Smooth muscle cell of the brain vasculature (primary cell): ENCODE data around the gene GSG1L.
"Not testable (repeated sequence)": the region's sequence is repeated elsewhere in the genome, so short reads cannot be mapped to it uniquely, and the experiment has no call there.

Source experiments
- DNase-seq: peaks from one replicate; pipeline ENCODE4 v3.0.0-alpha.2; 2012; ENCODE audit warnings: low read depth, low spot score

GSG1L gene

DNA sequence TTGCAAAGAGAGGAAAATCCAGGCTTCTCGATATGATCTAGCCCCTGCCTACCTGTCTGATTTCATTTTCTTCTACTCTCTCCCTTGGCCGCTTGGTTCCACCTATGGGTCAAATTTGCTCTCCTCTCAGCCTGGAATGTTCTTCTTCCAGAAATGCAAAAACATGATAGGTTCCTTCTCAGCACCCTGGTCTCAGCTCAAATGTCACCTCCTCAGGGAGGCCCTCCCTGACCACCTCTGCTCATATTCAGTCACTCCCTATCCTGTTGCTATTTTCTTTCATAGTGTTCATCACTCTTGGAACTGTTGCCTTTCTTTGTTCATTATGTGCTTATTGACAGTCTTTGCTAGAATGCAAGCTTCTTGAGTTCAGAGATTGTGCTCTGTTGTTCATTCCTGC lies 305.0 kb downstream of the GSG1L start:
- DNase-seq: no peak

DNA sequence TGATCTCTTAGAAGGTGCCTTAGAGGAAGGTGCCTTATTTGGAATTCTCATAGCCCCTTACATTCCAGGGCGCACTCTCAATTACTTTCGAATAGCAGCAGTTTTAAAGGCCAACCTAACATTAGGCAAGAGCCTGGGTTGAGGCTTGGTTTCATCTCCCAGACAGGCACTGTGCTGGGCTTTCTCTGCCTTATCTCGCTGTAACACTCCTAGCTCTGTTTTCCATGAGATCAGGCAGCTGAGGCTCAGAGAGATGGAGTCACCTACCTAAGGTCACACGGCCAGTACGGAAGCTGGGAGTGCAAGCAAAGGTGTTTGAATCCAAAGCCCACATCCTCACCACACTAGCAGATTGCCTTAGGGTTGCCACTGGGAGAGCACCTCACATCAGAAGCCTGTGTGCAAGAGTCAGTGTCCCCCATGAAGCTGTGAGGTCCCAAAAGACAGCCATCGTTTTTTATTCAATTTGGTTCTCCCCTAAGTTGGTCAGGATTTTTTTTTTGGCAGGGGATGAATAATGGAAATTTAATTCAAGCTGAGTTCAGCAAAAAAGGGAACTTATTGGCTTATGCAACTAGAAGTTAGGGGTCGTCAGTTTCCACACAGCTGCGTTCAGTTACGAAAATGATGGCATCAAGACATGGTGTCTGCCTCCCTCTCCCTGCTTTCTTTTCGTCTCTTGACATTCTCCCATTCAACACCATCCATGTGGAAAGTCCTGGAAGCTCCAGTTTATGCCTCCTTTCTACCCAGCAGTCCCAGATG lies 307.1 kb downstream of the GSG1L start:
- no peak for DNase-seq

DNA sequence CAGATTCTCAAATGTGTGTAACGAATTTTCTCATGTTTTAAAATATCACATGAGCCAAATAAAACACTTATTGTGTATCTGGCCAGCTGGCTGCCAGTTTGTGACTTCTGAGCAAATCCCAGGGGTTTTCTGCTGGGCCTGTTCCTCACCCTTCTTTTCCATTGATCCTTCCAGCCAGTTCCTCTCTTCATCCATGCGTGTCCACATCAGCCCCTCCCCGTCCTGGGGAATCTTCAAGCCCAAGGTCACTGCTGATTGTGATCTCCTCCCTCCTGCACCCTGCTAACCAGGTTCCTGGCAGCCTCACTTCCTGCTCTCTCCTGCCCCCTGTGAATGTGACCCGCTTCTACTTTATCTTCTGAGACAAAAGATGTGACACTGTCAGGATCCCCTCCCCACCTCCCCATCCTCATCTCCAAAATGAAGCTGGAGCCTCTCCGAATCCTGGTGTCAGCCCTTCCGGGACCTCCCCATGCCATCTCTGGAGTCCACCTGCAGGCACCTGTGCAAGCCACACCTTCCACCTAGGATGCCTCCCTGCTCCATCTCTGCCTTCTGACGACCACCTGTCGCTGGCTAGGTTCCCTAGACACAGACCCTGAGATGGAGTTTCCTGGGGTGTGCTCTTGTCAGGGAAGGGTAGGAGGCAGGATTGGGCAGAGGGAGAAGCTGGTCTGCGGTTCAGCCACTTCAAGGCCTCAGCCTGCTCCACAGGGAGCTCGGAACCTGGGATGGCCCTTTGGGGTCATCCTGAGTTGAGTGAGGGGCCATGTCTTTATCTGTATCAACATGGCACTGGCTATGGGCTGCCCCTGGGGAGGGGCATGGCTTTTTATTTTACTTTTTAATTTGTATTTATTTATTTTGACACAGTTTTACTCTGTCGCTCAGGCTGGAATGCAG lies 308.5 kb downstream of the GSG1L start:
- no peak for DNase-seq

- no peak for DNase-seq
These were observed 310.0 kb downstream of the GSG1L start for GRCh38 chr16:27753563-27753962.

DNA sequence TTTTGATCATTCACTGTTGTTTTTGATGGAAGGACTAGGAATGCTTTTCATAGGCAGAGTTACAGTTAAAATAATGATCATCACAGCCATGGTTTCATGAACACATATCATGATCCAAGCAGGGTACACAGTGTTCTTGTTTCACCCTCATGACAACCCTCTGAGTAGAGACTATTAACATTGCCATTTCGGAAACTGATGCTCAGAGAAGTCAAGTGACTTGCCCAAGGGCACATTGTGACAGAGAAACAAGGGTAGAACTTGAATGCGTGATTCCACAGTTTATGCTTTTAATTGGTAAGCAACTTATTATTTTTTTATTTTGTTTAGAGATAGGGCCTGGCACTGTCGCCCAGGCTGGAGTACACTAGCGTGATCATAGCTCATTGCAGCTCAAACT lies 311.3 kb downstream of the GSG1L start:
- DNase-seq: no peak

- no peak for DNase-seq
These were observed 311.8 kb downstream of the GSG1L start for GRCh38 chr16:27751676-27752075.

GRCh38 chr16:27751233-27751632 lies 312.3 kb downstream of the GSG1L start:
- no peak for DNase-seq

DNA sequence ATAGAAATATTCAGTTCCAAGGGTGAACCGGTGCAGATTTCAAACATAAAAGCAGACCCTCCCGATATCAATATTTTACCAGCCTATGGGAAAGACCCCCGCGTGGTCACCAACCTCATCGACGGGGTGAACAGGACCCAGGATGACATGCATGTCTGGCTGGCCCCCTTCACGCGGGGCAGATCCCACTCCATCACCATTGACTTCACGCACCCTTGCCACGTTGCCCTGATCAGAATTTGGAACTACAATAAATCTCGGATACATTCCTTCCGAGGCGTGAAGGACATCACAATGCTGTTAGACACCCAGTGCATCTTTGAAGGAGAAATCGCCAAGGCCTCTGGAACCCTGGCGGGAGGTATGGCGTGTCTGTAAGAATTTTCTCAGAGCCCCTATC lies 313.6 kb downstream of the GSG1L start:
- DNase-seq: no peak

- no peak for DNase-seq
These were observed 314.0 kb downstream of the GSG1L start for GRCh38 chr16:27749547-27749875.

DNA sequence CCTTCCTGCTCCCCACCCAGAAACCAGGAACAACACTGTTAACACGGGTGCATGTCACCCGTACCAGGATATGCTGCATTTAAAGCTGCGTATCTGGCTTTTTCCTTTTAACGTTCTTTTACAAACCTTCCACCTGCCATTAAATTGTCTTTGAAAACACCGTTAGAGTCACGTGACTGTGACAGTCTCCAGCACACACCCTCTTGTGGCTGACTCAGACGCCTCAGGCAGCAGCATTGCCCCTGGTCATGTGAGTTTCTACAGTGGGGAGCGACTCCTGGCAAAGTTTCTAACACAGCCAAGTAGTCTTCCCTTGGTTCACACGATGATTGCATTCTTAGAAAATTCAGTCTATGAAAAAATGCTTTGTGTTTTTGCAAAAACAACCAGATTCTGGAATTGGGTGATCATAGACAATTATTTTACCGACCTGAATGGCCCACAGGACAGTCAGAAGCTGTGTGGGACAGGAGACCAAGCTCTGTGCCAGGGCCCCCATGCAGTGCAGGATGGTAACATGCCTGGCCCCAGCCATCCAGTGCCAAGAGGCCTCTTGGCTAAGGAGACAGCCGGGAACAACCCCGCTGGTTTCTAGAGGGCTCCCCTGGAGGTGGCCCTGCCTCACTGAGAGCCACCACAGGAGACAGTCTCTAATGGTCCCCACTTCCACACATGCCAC lies 314.5 kb downstream of the GSG1L start:
- peak; percentile 32 for DNase-seq

DNA sequence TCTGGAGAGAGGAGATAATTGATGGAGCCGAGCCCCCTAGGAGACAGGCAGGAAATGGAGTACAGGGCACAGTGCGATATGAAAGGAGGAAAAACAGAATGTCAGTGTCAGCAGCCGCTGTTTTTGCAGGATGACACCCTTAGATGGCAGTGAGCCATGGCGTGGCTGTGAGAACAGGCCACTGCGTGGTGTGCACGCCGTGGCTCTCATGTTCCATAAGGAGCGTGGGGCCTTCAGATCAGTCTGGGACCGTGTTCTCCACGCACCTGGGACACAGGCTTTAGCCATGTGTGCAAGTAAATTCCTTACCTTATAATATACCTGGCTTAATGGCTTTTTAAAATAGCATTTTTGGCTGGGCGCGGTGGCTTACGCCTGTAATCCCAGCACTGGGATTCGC lies 315.6 kb downstream of the GSG1L start:
- DNase-seq: no peak

DNA sequence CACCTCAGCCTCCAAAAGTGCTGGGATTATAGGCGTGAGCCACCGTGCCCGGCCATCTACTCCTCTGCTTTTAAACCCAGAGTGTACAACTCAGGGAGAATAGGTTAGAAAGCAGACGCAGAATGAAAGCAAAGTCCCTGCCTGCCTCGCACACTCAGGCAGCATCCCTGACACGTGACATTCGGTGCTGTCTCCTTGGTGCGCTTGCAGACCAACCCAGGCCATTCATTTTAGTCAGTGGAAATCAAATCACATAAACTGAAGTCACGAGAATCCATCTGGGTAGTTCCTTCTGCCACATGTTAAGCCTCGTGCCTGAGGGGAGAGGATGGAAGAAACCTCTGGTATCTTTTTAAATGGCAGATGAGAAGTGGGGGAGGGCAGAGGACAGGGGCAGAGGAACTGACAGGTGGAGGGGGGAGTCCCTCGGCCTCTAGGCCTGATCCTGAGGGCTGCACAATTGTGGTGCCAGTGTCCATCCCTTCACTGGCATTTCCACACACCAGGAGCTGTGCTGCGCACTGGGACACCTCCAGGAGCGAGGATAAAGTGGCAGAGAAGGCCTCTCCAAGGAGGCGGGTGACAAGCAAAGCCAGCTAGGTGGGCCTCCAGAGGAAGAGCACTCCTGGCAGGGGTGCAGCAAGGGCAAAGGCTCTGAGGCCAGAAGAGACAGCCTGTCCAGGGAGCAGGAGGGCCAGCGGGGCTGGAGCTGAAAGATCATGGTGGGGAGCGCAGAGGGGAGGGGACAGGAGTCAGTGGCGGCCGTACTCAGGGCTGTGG lies 317.2 kb downstream of the GSG1L start:
- no peak for DNase-seq

- no peak for DNase-seq
These were observed 318.2 kb downstream of the GSG1L start for GRCh38 chr16:27745348-27745747.

DNA sequence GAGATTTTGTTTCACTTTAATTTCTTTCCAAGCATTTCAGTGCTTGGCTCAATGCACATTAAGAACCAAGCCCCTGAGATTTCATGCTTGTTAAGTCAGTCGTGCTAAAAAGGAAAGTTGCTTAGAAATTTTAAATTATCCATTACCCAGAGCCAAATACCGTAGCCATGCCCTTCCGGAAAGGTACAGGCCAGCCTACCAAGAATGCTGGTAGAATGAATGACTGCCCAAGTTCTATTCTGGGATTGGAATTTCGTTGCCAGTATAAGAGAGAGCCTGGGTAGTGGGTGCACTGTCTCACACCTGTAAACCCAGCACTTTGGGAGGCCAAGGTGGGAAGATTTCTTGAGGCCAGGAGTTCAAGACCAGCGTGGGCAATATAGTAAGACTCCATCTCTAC lies 319.6 kb downstream of the GSG1L start:
- no peak for DNase-seq

- DNase-seq: not testable (repeated sequence)
These were observed 320.5 kb downstream of the GSG1L start for GRCh38 chr16:27743001-27743400.

DNA sequence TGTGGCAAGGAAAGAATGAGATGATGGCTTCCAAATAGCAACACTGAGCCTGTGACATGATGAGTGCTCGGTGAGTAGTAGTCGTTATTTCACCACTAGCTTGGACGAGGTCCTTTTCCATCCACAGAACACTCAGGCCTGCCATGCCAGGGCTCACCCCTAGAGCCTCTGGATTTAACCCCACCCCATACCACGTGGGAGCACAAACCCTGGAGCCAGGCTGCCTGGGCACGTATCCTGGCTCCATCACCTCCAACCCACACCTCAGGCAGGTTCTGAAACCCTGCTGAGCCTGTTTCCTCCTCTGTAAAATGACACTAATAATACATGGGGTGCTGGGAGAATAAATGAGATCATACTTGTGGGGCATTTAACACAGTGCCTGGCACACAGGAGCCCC lies 321.2 kb downstream of the GSG1L start:
- DNase-seq: no peak

DNA sequence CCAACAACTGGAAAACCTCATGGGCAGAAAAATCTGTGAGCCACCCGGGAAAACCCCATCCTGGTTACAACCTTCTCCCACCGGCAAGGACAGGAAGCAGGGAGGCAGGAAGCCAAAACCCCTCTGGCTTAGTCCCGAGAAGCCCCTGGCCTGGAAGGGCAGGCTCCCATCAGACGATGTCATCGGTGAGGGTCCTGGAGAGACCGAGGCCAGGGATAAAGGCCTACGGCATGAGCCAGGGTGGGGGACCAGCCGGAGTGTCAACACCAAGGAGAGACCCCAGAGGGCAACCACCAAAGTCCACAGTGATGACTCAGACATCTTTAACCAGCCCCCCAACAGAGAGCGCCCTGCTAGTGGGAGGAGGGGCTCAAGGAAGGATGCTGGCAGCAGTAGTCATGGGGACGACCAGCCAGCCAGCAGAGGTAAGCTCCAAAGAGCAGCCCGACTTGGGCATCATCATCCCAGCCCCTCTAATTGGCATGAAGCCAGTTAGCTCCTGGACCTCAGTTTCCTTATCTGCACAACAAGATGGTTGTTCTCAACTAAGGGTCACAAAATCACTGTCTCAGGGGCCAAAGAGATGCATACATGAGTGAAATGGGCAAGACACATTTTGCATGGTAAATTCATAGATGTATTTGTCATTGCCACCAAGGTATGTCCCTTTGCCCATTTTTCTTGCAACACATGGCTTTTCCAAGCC lies 322.9 kb downstream of the GSG1L start:
- DNase-seq: no peak

DNA sequence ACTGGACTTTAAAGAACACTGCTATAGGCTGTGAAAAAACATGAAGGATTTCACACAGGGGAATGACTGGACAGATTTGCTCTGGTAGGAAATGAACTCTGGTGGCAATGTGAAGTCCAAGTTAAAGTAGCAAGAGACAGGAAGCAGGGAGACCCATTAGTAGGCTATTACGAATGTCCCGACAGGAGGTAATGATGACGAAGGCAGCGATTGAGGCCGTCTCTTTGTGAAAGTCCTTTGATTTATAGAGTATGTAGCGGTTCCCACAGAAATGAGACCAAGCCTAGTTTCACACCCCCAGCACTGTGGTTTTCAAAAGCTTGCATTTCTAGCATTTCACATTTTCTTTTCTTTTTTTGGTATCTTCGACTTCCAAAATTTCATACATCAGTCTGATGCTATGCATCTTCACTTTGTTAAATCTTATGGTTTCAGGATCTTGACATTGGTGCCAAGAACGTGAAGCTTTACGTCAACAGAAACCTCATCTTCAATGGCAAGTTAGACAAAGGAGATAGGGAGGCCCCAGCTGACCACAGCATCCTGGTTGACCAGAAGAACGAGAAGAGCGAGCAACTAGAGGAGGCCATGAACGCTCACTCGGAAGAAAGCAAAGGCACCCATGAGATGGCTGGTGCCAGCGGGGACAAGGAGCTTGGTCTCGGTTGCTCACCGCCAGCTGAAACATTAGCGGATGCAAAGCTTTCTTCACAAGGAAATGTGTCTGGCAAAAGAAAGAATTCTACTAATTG lies 323.7 kb downstream of the GSG1L start:
- no peak for DNase-seq

- no peak for DNase-seq
These were observed 324.9 kb downstream of the GSG1L start for GRCh38 chr16:27738596-27738995.
